NOMO-1 (cell line): ENCODE results near the gene U2SURP.

ENCODE experiments used
- DNase-seq, 2 experiments: peaks; one replicate each; lab custom pipeline; 2025; ENCODE audit not compliant: unreplicated experiment in 2 of 2; lab: John Stamatoyannopoulos, UW

Gene U2SURP

GRCh38 chr3:143098032-143098764, 96.8 kb downstream of the U2SURP start:
- no peak for DNase-seq

- no peak for DNase-seq
These were observed 97.8 kb downstream of the U2SURP start for GRCh38 chr3:143099210-143099609.

DNA sequence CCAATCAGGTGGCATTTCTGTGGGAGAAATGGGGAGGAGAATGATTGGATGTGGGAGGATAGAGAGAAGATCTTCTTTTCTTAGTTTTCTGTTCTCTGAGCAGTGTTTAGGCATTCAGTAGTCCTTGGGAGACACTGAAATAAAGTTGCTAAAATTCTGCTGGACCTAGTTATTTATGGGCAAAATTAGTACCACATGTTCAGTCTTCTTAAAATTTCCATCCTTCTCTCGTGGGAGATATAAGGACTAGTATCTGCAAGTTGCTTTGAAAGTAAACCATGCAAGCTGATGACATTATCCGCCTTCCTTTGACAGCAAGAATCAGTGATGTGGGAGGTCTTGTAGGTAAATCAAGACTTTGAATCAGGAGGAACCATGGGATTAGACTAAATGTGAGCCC, 98.3 kb downstream of the U2SURP start:
- no peak for DNase-seq

- no peak for DNase-seq
These were observed 99.1 kb downstream of the U2SURP start for GRCh38 chr3:143100451-143100850.

DNA sequence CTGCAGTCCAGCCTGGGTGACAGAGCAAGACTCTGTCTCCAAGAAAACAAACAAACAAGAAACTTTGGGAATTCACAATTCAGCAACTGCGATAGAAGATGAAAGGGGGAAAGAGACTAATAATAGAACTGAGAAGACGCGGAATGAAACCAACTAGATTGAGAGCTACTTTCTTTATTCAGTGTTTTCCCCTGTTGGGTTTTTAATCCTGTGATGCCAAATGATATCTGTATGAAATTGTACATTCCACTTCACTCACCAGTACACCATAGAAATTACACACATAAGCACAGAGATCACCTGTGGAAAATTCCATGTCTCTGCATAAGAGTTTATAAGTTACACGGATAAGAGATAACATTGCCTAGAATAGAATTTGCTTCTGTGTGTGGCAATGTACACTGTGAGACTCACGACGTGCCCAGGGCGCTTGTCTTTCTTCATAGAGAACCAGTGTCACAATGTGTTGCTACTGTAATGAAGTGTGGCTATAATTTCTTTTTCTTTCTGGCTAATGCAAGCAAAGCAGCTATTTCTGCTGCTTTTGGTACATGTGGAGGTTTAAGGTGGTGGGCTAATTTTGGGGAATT, 100.5 kb downstream of the U2SURP start:
- DNase-seq, result no peak

DNA sequence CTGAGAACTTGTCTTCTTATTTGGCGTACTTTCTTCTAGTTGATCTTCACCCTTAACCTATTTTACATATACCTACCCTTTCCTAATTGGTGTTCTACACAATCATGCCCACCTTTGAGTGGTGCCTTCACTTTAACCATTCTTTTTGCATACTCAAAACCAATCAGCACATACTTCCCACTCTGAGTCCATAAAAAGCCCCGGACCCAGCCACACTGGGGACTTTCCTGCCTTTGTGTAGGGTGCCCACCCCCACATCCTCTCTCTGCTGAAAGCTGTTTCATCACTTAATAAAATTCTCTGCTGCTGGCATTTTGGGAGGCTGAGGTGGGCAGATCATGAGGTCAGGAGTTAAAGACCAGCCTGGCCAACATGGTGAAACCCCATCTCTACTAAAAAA, 102.3 kb downstream of the U2SURP start:
- DNase-seq, result no peak

- no peak for DNase-seq
These were observed 103.8 kb downstream of the U2SURP start for GRCh38 chr3:143105170-143105569.

DNA sequence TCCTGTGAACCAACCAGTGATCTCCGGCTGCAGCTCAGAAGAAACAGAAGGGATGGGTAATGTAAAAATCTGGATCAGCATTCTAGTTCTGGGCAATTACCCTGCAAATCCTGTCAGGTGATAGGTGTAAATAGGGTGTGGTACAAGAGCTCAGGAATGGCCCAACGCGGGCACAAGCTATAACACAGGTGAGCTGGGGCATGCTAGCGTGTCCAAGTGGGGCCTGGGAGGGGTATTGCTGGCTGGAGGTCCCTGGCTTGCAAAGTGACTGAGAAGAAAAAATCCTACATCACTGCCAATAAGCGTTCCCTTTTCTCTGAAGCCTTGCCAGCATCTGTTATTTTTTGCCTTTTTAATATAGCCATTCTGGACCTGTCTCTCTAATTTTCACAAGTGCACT, 108.5 kb downstream of the U2SURP start:
- no peak for DNase-seq
